Measurements from ENCODE around the gene MUSTN1. TPM values are rescaled to one million over a fixed set of nuclear protein-coding genes. Genes with fewer than 3 reads are reported as not detected.

MUSTN1 gene
- total and polyA plus RNA-seq, 2 of the 13 experiments (the other 11 are each of a cell fraction or from before 2014, with no cell fraction given) = 0.84 to 1.4 TPM

GRCh38 chr3:52798978-52799476 lies 35.8 kb downstream of the MUSTN1 start (continued):
- TF ChIP-seq ZNF879 (CRISPR knock-in tag; IDR thresholded peaks at IDR 0.05) = no peak
- peak; percentile 25; the same call in 1 of the 2 replicates for TF ChIP-seq MED1 (CRISPR knock-in tag; IDR thresholded peaks at IDR 0.05)
- TF ChIP-seq ZFP36 (IDR thresholded peaks at IDR 0.05; ENCODE audit: borderline replicate concordance, low read depth, low read length, partially characterized antibody) = no peak
- peak; percentile 55; the same call in 1 of the 2 replicates for TF ChIP-seq RAD21 (CRISPR knock-in tag; IDR thresholded peaks at IDR 0.05)
- TF ChIP-seq ZBTB7A (CRISPR knock-in tag; IDR thresholded peaks at IDR 0.05) = no peak
- TF ChIP-seq, protein P1, sequence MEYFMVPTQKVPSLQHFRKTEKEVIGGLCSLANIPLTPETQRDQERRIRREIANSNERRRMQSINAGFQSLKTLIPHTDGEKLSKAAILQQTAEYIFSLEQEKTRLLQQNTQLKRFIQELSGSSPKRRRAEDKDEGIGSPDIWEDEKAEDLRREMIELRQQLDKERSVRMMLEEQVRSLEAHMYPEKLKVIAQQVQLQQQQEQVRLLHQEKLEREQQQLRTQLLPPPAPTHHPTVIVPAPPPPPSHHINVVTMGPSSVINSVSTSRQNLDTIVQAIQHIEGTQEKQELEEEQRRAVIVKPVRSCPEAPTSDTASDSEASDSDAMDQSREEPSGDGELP (IDR thresholded peaks at IDR 0.05; ENCODE audit: borderline replicate concordance, low read depth) = peak; percentile 80; the same call in 1 of the 2 replicates
- TF ChIP-seq RBM39 (IDR thresholded peaks at IDR 0.05; ENCODE audit: low read depth, low read length, poor library complexity, severe bottlenecking) = no peak
- TF ChIP-seq ZUFSP (CRISPR knock-in tag; IDR thresholded peaks at IDR 0.05; ENCODE audit: borderline replicate concordance) = no peak
- TF ChIP-seq ATF3 (CRISPR knock-in tag; IDR thresholded peaks at IDR 0.05) = no peak
- 0 out of 2 replicates have a peak, but pooled peaks have one; percentile 48 for TF ChIP-seq PAF1 (CRISPR knock-in tag; IDR thresholded peaks at IDR 0.05)
- 0 out of 2 replicates have a peak, but pooled peaks have one; percentile 36 for TF ChIP-seq ZNF44 (CRISPR knock-in tag; IDR thresholded peaks at IDR 0.05)
- TF ChIP-seq, protein P2, sequence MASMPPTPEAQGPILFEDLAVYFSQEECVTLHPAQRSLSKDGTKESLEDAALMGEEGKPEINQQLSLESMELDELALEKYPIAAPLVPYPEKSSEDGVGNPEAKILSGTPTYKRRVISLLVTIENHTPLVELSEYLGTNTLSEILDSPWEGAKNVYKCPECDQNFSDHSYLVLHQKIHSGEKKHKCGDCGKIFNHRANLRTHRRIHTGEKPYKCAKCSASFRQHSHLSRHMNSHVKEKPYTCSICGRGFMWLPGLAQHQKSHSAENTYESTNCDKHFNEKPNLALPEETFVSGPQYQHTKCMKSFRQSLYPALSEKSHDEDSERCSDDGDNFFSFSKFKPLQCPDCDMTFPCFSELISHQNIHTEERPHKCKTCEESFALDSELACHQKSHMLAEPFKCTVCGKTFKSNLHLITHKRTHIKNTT (CRISPR knock-in tag; IDR thresholded peaks at IDR 0.05) = no peak
- TF ChIP-seq, protein P3, sequence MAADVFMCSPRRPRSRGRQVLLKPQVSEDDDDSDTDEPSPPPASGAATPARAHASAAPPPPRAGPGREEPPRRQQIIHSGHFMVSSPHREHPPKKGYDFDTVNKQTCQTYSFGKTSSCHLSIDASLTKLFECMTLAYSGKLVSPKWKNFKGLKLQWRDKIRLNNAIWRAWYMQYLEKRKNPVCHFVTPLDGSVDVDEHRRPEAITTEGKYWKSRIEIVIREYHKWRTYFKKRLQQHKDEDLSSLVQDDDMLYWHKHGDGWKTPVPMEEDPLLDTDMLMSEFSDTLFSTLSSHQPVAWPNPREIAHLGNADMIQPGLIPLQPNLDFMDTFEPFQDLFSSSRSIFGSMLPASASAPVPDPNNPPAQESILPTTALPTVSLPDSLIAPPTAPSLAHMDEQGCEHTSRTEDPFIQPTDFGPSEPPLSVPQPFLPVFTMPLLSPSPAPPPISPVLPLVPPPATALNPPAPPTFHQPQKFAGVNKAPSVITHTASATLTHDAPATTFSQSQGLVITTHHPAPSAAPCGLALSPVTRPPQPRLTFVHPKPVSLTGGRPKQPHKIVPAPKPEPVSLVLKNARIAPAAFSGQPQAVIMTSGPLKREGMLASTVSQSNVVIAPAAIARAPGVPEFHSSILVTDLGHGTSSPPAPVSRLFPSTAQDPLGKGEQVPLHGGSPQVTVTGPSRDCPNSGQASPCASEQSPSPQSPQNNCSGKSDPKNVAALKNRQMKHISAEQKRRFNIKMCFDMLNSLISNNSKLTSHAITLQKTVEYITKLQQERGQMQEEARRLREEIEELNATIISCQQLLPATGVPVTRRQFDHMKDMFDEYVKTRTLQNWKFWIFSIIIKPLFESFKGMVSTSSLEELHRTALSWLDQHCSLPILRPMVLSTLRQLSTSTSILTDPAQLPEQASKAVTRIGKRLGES (CRISPR knock-in tag; IDR thresholded peaks at IDR 0.05; ENCODE audit: borderline replicate concordance) = no peak
- no peak for TF ChIP-seq GATA4 (IDR thresholded peaks at IDR 0.05; ENCODE audit: borderline replicate concordance, low read depth)
- TF ChIP-seq ZNF547 (CRISPR knock-in tag; IDR thresholded peaks at IDR 0.05) = 0 out of 2 replicates have a peak, but pooled peaks have one; percentile 37
- TF ChIP-seq ZIK1 (CRISPR knock-in tag; IDR thresholded peaks at IDR 0.05; ENCODE audit: borderline replicate concordance, low read depth) = no peak
- peak; percentile 23; the same call in 1 of the 2 replicates for TF ChIP-seq SAP130 (CRISPR knock-in tag; IDR thresholded peaks at IDR 0.05; ENCODE audit: low read depth)
